HEK293 (cell line): Measurements from ENCODE around the gene MOGAT2.

Experiments used
- CTCF ChIA-PET: fragments of 350-600 bp; formaldehyde crosslinking; extraction: SDS; loops from one replicate; lab custom pipeline; 2021; ENCODE audit warnings: antibody characterized with exemption; lab: Yijun Ruan, JAX
- POLR2A ChIA-PET: fragments of 300-600 bp; formaldehyde crosslinking; extraction: SDS; loops from one replicate; lab custom pipeline; 2020; ENCODE audit warnings: antibody characterized with exemption, inconsistent platforms; lab: Yijun Ruan, JAX
- H3K27ac ChIP-seq: fragments of 200-500 bp; sonication (Bioruptor generic); 2 replicates; pipeline ENCODE4 v1.5.1; 2014; ENCODE audit warnings: low read depth, low read length, control low read depth, inconsistent platforms; ENCODE audit errors: extremely low read depth
- H3K36me3 ChIP-seq, 2 experiments: fragments of 200-500 bp in 1 of 2; sonication (Bioruptor generic) in 1 of 2; 1 replicate in 1 of 2; 2 replicates in 1 of 2; pipeline ENCODE4 v1.5.1; 2014 to 2017; ENCODE audit warnings: inconsistent platforms in 2 of 2, low read length in 2 of 2; ENCODE audit not compliant: control insufficient read depth in 2 of 2, insufficient read depth in 1 of 2
- H3K4me1 ChIP-seq: fragments of 200-500 bp; sonication (Bioruptor generic); 2 replicates; pipeline ENCODE4 v1.5.1; 2014; ENCODE audit warnings: mild to moderate bottlenecking, low read length, inconsistent platforms; ENCODE audit not compliant: control insufficient read depth, insufficient read depth
- H3K4me3 ChIP-seq: 2 replicates; pipeline ENCODE4 v1.5.1; 2011; ENCODE audit warnings: low read depth, mild to moderate bottlenecking, control low read depth, low read length, moderate library complexity
- H3K9me3 ChIP-seq: fragments of 200-500 bp; sonication (Bioruptor generic); 2 replicates; pipeline ENCODE4 v1.5.1; 2014; ENCODE audit warnings: low read depth, low read length, inconsistent platforms; ENCODE audit not compliant: control insufficient read depth, insufficient read depth
- BCL6B ChIP-seq: fragments of 450-650 bp; formaldehyde crosslinking; IDR thresholded peaks from 2 replicates; pipeline ENCODE4 v1.5.1; 2017; ENCODE audit warnings: missing biosample characterization, missing genetic modification characterization
- HOXD13 ChIP-seq: sonication (generic); formaldehyde crosslinking; IDR thresholded peaks from 2 replicates; pipeline ENCODE4 v1.8.0; 2022; ENCODE audit warnings: missing genetic modification reagents, borderline replicate concordance
- KLF7 ChIP-seq: fragments of 450-650 bp; formaldehyde crosslinking; IDR thresholded peaks from 2 replicates; pipeline ENCODE4 v1.5.1; 2016; ENCODE audit warnings: missing biosample characterization, missing genetic modification characterization, borderline replicate concordance
- SP3 ChIP-seq: fragments of 450-650 bp; formaldehyde crosslinking; IDR thresholded peaks from 2 replicates; pipeline ENCODE4 v1.5.1; 2016; ENCODE audit warnings: missing biosample characterization, missing genetic modification characterization
- ZBTB7A ChIP-seq: fragments of 450-650 bp; formaldehyde crosslinking; IDR thresholded peaks from 2 replicates; pipeline ENCODE4 v1.5.1; 2016; ENCODE audit warnings: low read depth, missing biosample characterization, missing genetic modification characterization
- ZNF175 ChIP-seq: fragments of 450-650 bp; formaldehyde crosslinking; IDR thresholded peaks from 2 replicates; pipeline ENCODE4 v1.5.1; 2016; ENCODE audit warnings: missing biosample characterization, missing genetic modification characterization
- ZNF214 ChIP-seq: fragments of 450-650 bp; formaldehyde crosslinking; IDR thresholded peaks from 2 replicates; pipeline ENCODE4 v1.5.1; 2017; ENCODE audit warnings: missing biosample characterization, mild to moderate bottlenecking, missing genetic modification characterization, borderline replicate concordance
- ZNF221 ChIP-seq: fragments of 450-650 bp; formaldehyde crosslinking; IDR thresholded peaks from 2 replicates; pipeline ENCODE4 v1.5.1; 2017; ENCODE audit warnings: missing biosample characterization, missing genetic modification characterization, borderline replicate concordance
- ZNF239 ChIP-seq: fragments of 450-650 bp; formaldehyde crosslinking; IDR thresholded peaks from 2 replicates; pipeline ENCODE4 v1.5.1; 2016; ENCODE audit warnings: missing biosample characterization, missing genetic modification characterization
- ZNF510 ChIP-seq: fragments of 450-650 bp; formaldehyde crosslinking; IDR thresholded peaks from 2 replicates; pipeline ENCODE4 v1.5.1; 2018; ENCODE audit warnings: mild to moderate bottlenecking, missing genetic modification characterization, missing biosample characterization; ENCODE audit not compliant: insufficient replicate concordance
- ZNF624 ChIP-seq: fragments of 450-650 bp; formaldehyde crosslinking; IDR thresholded peaks from 2 replicates; pipeline ENCODE4 v1.5.1; 2017; ENCODE audit warnings: missing biosample characterization, missing genetic modification characterization
- ZNF76 ChIP-seq: fragments of 450-650 bp; formaldehyde crosslinking; IDR thresholded peaks from 2 replicates; pipeline ENCODE4; 2016; ENCODE audit warnings: low read depth, missing biosample characterization, missing genetic modification characterization, borderline replicate concordance
- TF ChIP-seq, protein P1 (sequence below): IDR thresholded peaks from 2 replicates; pipeline ENCODE4 v1.6.1; 2011; ENCODE audit warnings: mild to moderate bottlenecking, low read depth, low read length, borderline replicate concordance
- TF ChIP-seq, protein P2 (sequence below): fragments of 450-650 bp; formaldehyde crosslinking; IDR thresholded peaks from 2 replicates; pipeline ENCODE4 v1.5.1; 2017; ENCODE audit warnings: missing biosample characterization, mild to moderate bottlenecking, missing genetic modification characterization, moderate library complexity
- TF ChIP-seq, protein P3 (sequence below): fragments of 450-650 bp; formaldehyde crosslinking; IDR thresholded peaks from 2 replicates; pipeline ENCODE4 v1.5.1; 2016; ENCODE audit warnings: missing biosample characterization, missing genetic modification characterization

The MOGAT2 gene

GRCh38 chr11:75677275-75677674, 40.4 kb upstream of the MOGAT2 start:
- H3K4me3 ChIP-seq, result no peak overlapping the region
- POLR2A ChIA-PET, result no interaction called here
- TF ChIP-seq BCL6B (no peak), ZNF221 (tag by site-specific recombination) (no peak), ZNF76 (tag by site-specific recombination) (no peak)
- H3K36me3 ChIP-seq, result no peaks in the 10 kb centered on the region
- no peaks in the 10 kb centered on the region for H3K4me1 ChIP-seq
- CTCF ChIA-PET, result no interaction called here
- no peak overlapping the region for H3K27ac ChIP-seq
- no peaks in the 10 kb centered on the region for H3K9me3 ChIP-seq

DNA sequence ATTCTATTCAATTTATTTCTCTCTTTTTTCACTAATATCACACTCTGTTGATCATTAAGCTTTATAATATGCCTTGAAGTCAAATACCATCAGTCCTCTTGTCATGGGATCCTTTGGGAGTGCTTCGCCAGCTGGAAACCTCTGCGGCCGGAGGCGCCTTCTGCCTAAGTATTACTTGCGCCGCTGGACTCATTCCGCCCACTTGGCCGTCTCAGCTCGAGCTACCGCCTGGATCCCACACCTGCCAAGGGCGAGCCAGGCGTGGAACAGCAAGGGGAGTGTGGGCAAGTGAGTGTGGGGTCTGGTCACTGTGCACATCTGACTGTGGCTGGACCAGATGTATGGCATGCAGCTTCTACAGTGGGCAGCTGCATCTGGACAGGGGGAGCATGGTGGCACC, 39.7 kb upstream of the MOGAT2 start:
- CTCF ChIA-PET, result no interaction called here
- POLR2A ChIA-PET, result no interaction called here
- TF ChIP-seq, protein P1, sequence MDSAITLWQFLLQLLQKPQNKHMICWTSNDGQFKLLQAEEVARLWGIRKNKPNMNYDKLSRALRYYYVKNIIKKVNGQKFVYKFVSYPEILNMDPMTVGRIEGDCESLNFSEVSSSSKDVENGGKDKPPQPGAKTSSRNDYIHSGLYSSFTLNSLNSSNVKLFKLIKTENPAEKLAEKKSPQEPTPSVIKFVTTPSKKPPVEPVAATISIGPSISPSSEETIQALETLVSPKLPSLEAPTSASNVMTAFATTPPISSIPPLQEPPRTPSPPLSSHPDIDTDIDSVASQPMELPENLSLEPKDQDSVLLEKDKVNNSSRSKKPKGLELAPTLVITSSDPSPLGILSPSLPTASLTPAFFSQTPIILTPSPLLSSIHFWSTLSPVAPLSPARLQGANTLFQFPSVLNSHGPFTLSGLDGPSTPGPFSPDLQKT, result no peak
- TF ChIP-seq ZNF239 (tag by site-specific recombination) (no peak), KLF7 (tag by site-specific recombination) (no peak), SP3 (tag by site-specific recombination) (no peak), ZNF175 (tag by site-specific recombination) (no peak), ZBTB7A (tag by site-specific recombination) (no peak), ZNF510 (tag by site-specific recombination) (no peak), BCL6B (no peak), ZNF624 (tag by site-specific recombination) (no peak), ZNF214 (tag by site-specific recombination) (no peak), HOXD13 (CRISPR knock-in tag) (no peak)
- TF ChIP-seq, protein P2, sequence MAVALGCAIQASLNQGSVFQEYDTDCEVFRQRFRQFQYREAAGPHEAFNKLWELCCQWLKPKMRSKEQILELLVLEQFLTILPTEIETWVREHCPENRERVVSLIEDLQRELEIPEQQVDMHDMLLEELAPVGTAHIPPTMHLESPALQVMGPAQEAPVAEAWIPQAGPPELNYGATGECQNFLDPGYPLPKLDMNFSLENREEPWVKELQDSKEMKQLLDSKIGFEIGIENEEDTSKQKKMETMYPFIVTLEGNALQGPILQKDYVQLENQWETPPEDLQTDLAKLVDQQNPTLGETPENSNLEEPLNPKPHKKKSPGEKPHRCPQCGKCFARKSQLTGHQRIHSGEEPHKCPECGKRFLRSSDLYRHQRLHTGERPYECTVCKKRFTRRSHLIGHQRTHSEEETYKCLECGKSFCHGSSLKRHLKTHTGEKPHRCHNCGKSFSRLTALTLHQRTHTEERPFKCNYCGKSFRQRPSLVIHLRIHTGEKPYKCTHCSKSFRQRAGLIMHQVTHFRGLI (tag by site-specific recombination), result no peak
- TF ChIP-seq, protein P3, sequence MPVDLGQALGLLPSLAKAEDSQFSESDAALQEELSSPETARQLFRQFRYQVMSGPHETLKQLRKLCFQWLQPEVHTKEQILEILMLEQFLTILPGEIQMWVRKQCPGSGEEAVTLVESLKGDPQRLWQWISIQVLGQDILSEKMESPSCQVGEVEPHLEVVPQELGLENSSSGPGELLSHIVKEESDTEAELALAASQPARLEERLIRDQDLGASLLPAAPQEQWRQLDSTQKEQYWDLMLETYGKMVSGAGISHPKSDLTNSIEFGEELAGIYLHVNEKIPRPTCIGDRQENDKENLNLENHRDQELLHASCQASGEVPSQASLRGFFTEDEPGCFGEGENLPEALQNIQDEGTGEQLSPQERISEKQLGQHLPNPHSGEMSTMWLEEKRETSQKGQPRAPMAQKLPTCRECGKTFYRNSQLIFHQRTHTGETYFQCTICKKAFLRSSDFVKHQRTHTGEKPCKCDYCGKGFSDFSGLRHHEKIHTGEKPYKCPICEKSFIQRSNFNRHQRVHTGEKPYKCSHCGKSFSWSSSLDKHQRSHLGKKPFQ (tag by site-specific recombination), result no peak
- TF ChIP-seq, all 188 proteins: peak for 0
- H3K4me1 ChIP-seq, result no peaks in the 10 kb centered on the region
- no peak overlapping the region for H3K4me3 ChIP-seq
- no peaks in the 10 kb centered on the region for H3K36me3 ChIP-seq
- no peak overlapping the region for H3K27ac ChIP-seq
- H3K9me3 ChIP-seq, result no peaks in the 10 kb centered on the region
